ENCODE data around the gene CCS.
"Not testable (repeated sequence)": the region's sequence is repeated elsewhere in the genome, so short reads cannot be mapped to it uniquely, and the experiment has no call there.

Gene CCS

GRCh38 chr11:66595245-66595904 lies 2.4 kb downstream of the CCS start:
- no peak for DNase-seq

- no peak for DNase-seq
Observed at GRCh38 chr11:66598993-66599392, 6.0 kb downstream of the CCS start.

GRCh38 chr11:66600219-66600618 lies 7.2 kb downstream of the CCS start:
- DNase-seq, result no peak

- DNase-seq, result no peak
Observed at GRCh38 chr11:66600631-66601233, 7.7 kb downstream of the CCS start.

GRCh38 chr11:66603072-66603471 lies 10.1 kb downstream of the CCS start:
- DNase-seq, result no peak

- DNase-seq, result no peak
Observed at GRCh38 chr11:66604155-66604554, 11.2 kb downstream of the CCS start.

GRCh38 chr11:66606608-66607007 lies 13.6 kb downstream of the CCS start:
- not testable (repeated sequence) for DNase-seq

GRCh38 chr11:66607126-66607834 lies 14.3 kb downstream of the CCS start:
- no peak for DNase-seq

GRCh38 chr11:66609721-66610617 lies 17.0 kb downstream of the CCS start:
- DNase-seq, result no peak

- no peak for DNase-seq
Observed at GRCh38 chr11:66612458-66612857, 19.5 kb downstream of the CCS start.

GRCh38 chr11:66614073-66614472 lies 21.1 kb downstream of the CCS start:
- DNase-seq, result no peak

- peak; percentile 100 for DNase-seq
Observed at GRCh38 chr11:66616379-66617154, 23.6 kb downstream of the CCS start, which contains the start of gene RBM14. RBM14 (plus strand) TSS chr11:66616630; CDS start chr11:66616721, 91 bp downstream.

GRCh38 chr11:66617155-66617834 lies 24.3 kb downstream of the CCS start:
- no peak for DNase-seq

- no peak for DNase-seq
Observed at GRCh38 chr11:66619080-66619554, 26.1 kb downstream of the CCS start.

GRCh38 chr11:66624450-66624849 lies 31.5 kb downstream of the CCS start:
- DNase-seq, result no peak

GRCh38 chr11:66625041-66625751 lies 32.2 kb downstream of the CCS start:
- DNase-seq, result no peak

GRCh38 chr11:66625752-66626149 lies 32.8 kb downstream of the CCS start:
- DNase-seq, result no peak

- DNase-seq, result no peak
Observed at GRCh38 chr11:66626382-66626781, 33.4 kb downstream of the CCS start.

GRCh38 chr11:66626926-66627325 lies 33.9 kb downstream of the CCS start:
- DNase-seq, result no peak

- no peak for DNase-seq
Observed at GRCh38 chr11:66628061-66628603, 35.1 kb downstream of the CCS start.

GRCh38 chr11:66629356-66629755 lies 36.4 kb downstream of the CCS start:
- DNase-seq, result no peak

Data from islet precursor cell (in vitro differentiated cells).